GM19452 (cell line): ENCODE measurements around the gene PRAMEF5.
"Not testable (repeated sequence)": the region's sequence is repeated elsewhere in the genome, so short reads cannot be mapped to it uniquely, and the experiment has no call there.

ENCODE experiments used
- ATAC-seq: cut with Tn5 transposase; IDR thresholded peaks from one replicate; pipeline ENCODE4 v1.9.1; 2021; ENCODE audit not compliant: unreplicated experiment

The PRAMEF5 gene

DNA sequence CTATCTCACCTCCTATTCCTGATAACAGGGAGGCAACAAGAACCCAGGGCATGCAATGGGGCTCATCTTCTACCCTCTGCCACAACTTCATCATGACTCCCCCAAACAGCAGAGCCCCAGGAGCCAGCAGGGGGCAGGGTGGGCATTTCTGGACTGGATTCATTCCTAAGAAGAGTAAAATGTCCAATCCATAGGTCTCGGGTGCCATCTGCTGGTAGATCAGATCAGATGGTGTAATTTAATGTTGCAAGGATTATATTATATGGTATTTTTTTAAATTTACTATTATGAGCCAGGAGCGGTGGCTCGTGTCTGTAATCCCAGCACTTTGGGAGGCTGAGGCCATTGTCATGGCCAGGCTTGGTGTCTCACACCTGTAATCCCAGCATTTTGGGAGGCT is 11.1 kb downstream of the PRAMEF5 start:
- ATAC-seq = not testable (repeated sequence)

DNA sequence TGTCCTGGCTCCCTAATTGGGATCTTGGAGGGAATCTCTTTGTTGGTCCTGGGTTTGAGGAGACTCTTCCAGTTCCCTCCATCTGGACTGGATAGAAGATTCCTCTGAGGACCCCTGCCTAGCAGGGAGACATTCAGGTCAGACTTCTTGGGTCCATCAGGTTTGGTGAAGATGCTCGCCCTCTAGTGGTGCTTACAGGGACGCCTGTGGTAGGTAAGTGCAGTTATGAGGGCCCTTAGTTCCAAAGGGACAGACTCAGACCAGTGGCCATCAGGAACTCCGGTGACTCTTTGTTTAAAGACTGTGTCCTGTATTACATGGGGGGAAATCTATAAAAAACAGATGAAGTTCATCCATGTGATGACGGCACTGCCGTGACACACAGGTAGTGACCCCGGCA is 23.0 kb downstream of the PRAMEF5 start:
- ATAC-seq = not testable (repeated sequence)

GRCh38 chr1:13279617-13280016 is 25.6 kb downstream of the PRAMEF5 start:
- ATAC-seq = not testable (repeated sequence)

- ATAC-seq = not testable (repeated sequence)
Observed at GRCh38 chr1:13285037-13285436, 31.0 kb downstream of the PRAMEF5 start, which contains the start of gene PRAMEF8. TSS of gene PRAMEF8 (minus strand) at chr1:13285137. CDS start at chr1:13284091, 1,046 bp downstream.

- not testable (repeated sequence) for ATAC-seq
Observed at GRCh38 chr1:13289030-13289429, 35.0 kb downstream of the PRAMEF5 start.

GRCh38 chr1:13297216-13297931 is 43.4 kb downstream of the PRAMEF5 start:
- ATAC-seq = not testable (repeated sequence)

DNA sequence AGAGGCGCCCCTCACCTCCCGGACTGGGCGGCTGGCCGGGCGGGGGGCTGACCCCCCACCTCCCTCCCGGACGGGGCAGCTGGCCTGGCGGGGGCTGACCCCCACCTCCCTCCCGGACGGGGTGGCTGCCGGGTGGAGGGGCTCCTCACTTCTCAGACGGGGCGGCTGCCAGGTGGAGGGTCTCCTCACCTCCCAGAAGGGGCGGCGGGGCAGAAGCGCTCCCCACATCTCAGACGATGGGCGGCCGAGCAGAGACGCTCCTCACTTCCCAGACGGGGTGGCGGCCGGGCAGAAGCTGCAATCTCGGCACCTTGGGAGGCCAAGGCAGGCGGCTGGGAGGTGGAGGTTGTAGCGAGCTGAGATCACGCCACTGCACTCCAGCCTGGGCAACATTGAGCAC is 44.7 kb downstream of the PRAMEF5 start:
- ATAC-seq = not testable (repeated sequence)

GRCh38 chr1:13302197-13302596 is 48.2 kb downstream of the PRAMEF5 start:
- not testable (repeated sequence) for ATAC-seq

DNA sequence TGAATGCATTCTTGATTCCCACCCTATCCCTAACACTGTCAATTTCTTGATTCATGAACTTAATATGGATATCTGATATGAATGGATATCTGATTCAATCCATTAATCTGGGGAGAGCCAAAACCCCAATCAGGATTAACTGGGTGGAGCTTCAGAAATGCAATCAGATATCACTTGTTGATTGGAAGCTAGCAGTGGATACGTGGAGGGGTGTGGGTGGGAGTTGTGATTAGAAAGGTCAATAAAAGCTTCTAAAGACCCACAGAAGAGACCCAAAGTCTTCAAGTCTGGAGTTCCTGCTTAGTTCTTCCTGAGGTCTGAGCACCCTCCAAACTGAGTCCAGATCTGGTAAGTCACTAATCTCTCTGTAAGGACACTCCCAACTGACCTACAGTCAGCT is 49.2 kb downstream of the PRAMEF5 start, which contains the start of gene PRAMEF33:
PRAMEF33 (plus strand) TSS at position 301 of the 400 bp plus-strand sequence. CDS start 2,416 bp downstream, outside the sequence.
- not testable (repeated sequence) for ATAC-seq
